SK-N-SH treated with all-trans-retinoic acid at 6 μM for 48 hours (cell line): ENCODE measurements around the gene SNX8.
"Not testable (repeated sequence)": the region's sequence is repeated elsewhere in the genome, so short reads cannot be mapped to it uniquely, and the experiment has no call there.

Experiments
- ATAC-seq: fragments of 200-7000 bp; cut with Tn5 transposase; 3 replicates; pipeline ENCODE4 v1.9.1; 2020; ENCODE audit warnings: mild to moderate bottlenecking, moderate library complexity
- ARNTL ChIP-seq: fragments of 450-650 bp; formaldehyde crosslinking; IDR thresholded peaks from 2 replicates; pipeline ENCODE4 v1.5.0; 2020; ENCODE audit warnings: low read depth, mild to moderate bottlenecking, moderate library complexity, borderline replicate concordance
- CSDC2 ChIP-seq: fragments of 250-450 bp; sonication (Bioruptor Pico); IDR thresholded peaks from 2 replicates; pipeline ENCODE4 v1.5.0; 2020; ENCODE audit warnings: mild to moderate bottlenecking, moderate library complexity
- ESRRG ChIP-seq: fragments of 250-450 bp; sonication (Bioruptor Pico); IDR thresholded peaks from 2 replicates; pipeline ENCODE4 v1.6.1; 2021; ENCODE audit warnings: mild to moderate bottlenecking
- ISL1 ChIP-seq: fragments of 250-450 bp; sonication (Bioruptor Pico); IDR thresholded peaks from 2 replicates; pipeline ENCODE4 v2.1.2; 2022; ENCODE audit warnings: mild to moderate bottlenecking, moderate library complexity
- OSR1 ChIP-seq: fragments of 250-450 bp; sonication (Bioruptor Pico); IDR thresholded peaks from 2 replicates; pipeline ENCODE4 v1.8.0; 2022; ENCODE audit warnings: moderate library complexity, mild to moderate bottlenecking, inconsistent platforms
- PPARA ChIP-seq: fragments of 250-450 bp; sonication (Bioruptor Pico); IDR thresholded peaks from 2 replicates; pipeline ENCODE4 v1.5.0; 2020; ENCODE audit warnings: mild to moderate bottlenecking, borderline replicate concordance
- RARB ChIP-seq: fragments of 250-450 bp; sonication (Bioruptor Pico); IDR thresholded peaks from 2 replicates; pipeline ENCODE4 v1.8.0; 2021; ENCODE audit warnings: mild to moderate bottlenecking, moderate library complexity
- SNAI2 ChIP-seq: fragments of 250-450 bp; sonication (Bioruptor Pico); IDR thresholded peaks from 2 replicates; pipeline ENCODE4 v1.5.0; 2020; ENCODE audit warnings: mild to moderate bottlenecking, moderate library complexity
- TCF4 ChIP-seq: fragments of 250-450 bp; sonication (Bioruptor Pico); IDR thresholded peaks from 2 replicates; pipeline ENCODE4 v1.8.0; 2021; ENCODE audit warnings: mild to moderate bottlenecking, moderate library complexity, borderline replicate concordance
- TOX ChIP-seq: fragments of 250-450 bp; sonication (Bioruptor Pico); IDR thresholded peaks from 2 replicates; pipeline ENCODE4 v1.8.0; 2021; ENCODE audit warnings: mild to moderate bottlenecking, moderate library complexity, borderline replicate concordance
- ZC3H10 ChIP-seq: fragments of 250-450 bp; sonication (Bioruptor Pico); IDR thresholded peaks from 2 replicates; pipeline ENCODE4 v1.5.1; 2021; ENCODE audit warnings: mild to moderate bottlenecking, moderate library complexity
- ZFP3 ChIP-seq: fragments of 250-450 bp; sonication (Bioruptor Pico); IDR thresholded peaks from 2 replicates; pipeline ENCODE4 v1.5.0; 2020; ENCODE audit warnings: mild to moderate bottlenecking, moderate library complexity
- ZFP30 ChIP-seq: fragments of 450-650 bp; formaldehyde crosslinking; IDR thresholded peaks from 2 replicates; pipeline ENCODE4 v1.5.0; 2022; ENCODE audit warnings: mild to moderate bottlenecking, moderate library complexity
- ZNF565 ChIP-seq: fragments of 450-650 bp; formaldehyde crosslinking; conservative IDR thresholded peaks from 2 replicates; pipeline ENCODE4 v1.5.0; 2020; ENCODE audit warnings: low read depth, mild to moderate bottlenecking, moderate library complexity
- ZNF70 ChIP-seq: fragments of 450-650 bp; formaldehyde crosslinking; IDR thresholded peaks from 2 replicates; pipeline ENCODE4 v1.5.0; 2020; ENCODE audit warnings: mild to moderate bottlenecking, moderate library complexity
- ZNF8 ChIP-seq: fragments of 450-650 bp; formaldehyde crosslinking; IDR thresholded peaks from 2 replicates; pipeline ENCODE4 v1.5.0; 2020; ENCODE audit warnings: mild to moderate bottlenecking, moderate library complexity
- TF ChIP-seq, protein P1 (sequence below): fragments of 250-450 bp; sonication (Bioruptor Pico); IDR thresholded peaks from 2 replicates; pipeline ENCODE4 v1.5.0; 2020; ENCODE audit warnings: mild to moderate bottlenecking, moderate library complexity
- TF ChIP-seq, protein P2 (sequence below): fragments of 250-450 bp; sonication (Bioruptor Pico); IDR thresholded peaks from 2 replicates; pipeline ENCODE4 v1.8.0; 2020; ENCODE audit warnings: mild to moderate bottlenecking, moderate library complexity, borderline replicate concordance
- TF ChIP-seq, protein P3 (sequence below): fragments of 250-450 bp; sonication (Bioruptor Pico); IDR thresholded peaks from 2 replicates; pipeline ENCODE4 v1.8.0; 2021; ENCODE audit warnings: low read depth, mild to moderate bottlenecking, moderate library complexity, borderline replicate concordance

SNX8 gene

DNA sequence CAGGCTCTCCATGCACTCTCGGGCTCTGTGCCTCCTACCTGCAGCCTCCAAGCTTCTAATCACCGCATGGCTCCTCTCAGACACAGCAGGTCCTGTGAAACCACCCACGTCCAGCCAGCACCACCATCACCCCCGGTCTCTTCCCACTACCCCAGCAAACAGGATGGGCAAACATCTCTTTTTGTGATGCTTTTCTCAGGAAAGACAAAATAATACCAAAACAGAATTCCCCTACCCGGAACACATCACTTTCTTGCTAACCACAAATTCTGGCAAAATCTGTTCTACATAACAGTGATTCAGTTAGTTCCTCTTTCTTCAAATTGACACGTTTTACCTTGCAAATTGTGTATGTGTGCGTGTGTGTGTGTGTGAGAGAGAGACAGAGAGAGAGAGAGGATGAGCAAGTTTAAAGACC lies 6.5 kb downstream of the SNX8 start (continued):
- TF ChIP-seq, protein P1, sequence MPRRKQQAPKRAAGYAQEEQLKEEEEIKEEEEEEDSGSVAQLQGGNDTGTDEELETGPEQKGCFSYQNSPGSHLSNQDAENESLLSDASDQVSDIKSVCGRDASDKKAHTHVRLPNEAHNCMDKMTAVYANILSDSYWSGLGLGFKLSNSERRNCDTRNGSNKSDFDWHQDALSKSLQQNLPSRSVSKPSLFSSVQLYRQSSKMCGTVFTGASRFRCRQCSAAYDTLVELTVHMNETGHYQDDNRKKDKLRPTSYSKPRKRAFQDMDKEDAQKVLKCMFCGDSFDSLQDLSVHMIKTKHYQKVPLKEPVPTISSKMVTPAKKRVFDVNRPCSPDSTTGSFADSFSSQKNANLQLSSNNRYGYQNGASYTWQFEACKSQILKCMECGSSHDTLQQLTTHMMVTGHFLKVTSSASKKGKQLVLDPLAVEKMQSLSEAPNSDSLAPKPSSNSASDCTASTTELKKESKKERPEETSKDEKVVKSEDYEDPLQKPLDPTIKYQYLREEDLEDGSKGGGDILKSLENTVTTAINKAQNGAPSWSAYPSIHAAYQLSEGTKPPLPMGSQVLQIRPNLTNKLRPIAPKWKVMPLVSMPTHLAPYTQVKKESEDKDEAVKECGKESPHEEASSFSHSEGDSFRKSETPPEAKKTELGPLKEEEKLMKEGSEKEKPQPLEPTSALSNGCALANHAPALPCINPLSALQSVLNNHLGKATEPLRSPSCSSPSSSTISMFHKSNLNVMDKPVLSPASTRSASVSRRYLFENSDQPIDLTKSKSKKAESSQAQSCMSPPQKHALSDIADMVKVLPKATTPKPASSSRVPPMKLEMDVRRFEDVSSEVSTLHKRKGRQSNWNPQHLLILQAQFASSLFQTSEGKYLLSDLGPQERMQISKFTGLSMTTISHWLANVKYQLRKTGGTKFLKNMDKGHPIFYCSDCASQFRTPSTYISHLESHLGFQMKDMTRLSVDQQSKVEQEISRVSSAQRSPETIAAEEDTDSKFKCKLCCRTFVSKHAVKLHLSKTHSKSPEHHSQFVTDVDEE (CRISPR knock-in tag) = no peak
- TF ChIP-seq ZNF8 (CRISPR knock-in tag) (no peak), ZNF70 (no peak), ISL1 (CRISPR knock-in tag) (no peak)
- TF ChIP-seq, all 23 proteins: peak for 0

DNA sequence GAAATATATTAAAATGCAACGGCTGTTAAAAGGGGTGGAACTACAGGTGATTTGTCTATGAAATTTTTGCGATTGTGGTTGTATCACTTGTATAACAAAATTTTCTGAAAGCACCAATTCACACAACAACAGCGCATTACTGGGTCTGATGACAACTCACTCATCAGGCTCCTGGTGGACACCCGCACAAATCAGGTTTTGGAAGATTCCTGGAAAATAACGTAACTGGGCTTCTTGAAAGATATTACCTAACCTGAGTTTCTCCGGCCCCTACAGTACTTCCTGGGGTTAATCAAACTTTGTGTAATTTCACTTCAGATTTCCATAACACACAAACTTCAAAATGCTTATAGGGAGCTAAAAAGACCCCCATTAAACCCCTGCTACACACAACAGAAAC lies 7.6 kb downstream of the SNX8 start:
- TF ChIP-seq ZNF70 (no peak), PPARA (no peak), ZFP3 (no peak), ISL1 (CRISPR knock-in tag) (no peak), ZFP30 (CRISPR knock-in tag) (no peak), ARNTL (CRISPR knock-in tag) (no peak), RARB (CRISPR knock-in tag) (no peak), OSR1 (no peak), ZNF565 (CRISPR knock-in tag) (no peak), ESRRG (CRISPR knock-in tag) (no peak), ZC3H10 (CRISPR knock-in tag) (no peak), TOX (CRISPR knock-in tag) (no peak), SNAI2 (no peak), TCF4 (CRISPR knock-in tag) (no peak), CSDC2 (CRISPR knock-in tag) (no peak)
- TF ChIP-seq, protein P2, sequence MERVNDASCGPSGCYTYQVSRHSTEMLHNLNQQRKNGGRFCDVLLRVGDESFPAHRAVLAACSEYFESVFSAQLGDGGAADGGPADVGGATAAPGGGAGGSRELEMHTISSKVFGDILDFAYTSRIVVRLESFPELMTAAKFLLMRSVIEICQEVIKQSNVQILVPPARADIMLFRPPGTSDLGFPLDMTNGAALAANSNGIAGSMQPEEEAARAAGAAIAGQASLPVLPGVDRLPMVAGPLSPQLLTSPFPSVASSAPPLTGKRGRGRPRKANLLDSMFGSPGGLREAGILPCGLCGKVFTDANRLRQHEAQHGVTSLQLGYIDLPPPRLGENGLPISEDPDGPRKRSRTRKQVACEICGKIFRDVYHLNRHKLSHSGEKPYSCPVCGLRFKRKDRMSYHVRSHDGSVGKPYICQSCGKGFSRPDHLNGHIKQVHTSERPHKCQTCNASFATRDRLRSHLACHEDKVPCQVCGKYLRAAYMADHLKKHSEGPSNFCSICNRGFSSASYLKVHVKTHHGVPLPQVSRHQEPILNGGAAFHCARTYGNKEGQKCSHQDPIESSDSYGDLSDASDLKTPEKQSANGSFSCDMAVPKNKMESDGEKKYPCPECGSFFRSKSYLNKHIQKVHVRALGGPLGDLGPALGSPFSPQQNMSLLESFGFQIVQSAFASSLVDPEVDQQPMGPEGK (CRISPR knock-in tag) = no peak
- TF ChIP-seq, protein P3, sequence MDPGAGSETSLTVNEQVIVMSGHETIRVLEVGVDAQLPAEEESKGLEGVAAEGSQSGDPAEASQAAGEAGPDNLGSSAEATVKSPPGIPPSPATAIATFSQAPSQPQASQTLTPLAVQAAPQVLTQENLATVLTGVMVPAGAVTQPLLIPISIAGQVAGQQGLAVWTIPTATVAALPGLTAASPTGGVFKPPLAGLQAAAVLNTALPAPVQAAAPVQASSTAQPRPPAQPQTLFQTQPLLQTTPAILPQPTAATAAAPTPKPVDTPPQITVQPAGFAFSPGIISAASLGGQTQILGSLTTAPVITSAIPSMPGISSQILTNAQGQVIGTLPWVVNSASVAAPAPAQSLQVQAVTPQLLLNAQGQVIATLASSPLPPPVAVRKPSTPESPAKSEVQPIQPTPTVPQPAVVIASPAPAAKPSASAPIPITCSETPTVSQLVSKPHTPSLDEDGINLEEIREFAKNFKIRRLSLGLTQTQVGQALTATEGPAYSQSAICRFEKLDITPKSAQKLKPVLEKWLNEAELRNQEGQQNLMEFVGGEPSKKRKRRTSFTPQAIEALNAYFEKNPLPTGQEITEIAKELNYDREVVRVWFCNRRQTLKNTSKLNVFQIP (CRISPR knock-in tag) = no peak
- TF ChIP-seq, protein P1 (CRISPR knock-in tag) = no peak
- ATAC-seq = no peak

DNA sequence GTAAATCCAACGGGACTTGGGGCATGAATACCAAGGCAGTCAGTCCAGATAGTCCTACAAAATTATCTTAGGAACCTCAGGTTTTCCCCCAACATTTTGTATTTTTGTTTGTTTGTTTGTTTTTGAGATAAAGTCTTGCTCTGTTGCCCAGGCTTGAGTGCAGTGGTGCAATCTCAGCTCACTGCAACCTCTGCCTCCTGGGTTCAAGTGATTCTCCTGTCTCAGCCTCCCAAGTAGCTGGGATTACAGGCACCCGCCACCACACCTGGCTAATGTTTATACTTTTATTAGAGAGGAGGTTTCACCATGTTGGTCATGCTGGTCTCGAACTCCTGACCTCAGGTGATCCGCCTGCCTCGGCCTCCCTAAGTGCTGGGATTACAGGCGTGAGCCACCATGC lies 9.0 kb downstream of the SNX8 start:
- not testable (repeated sequence) for ATAC-seq

DNA sequence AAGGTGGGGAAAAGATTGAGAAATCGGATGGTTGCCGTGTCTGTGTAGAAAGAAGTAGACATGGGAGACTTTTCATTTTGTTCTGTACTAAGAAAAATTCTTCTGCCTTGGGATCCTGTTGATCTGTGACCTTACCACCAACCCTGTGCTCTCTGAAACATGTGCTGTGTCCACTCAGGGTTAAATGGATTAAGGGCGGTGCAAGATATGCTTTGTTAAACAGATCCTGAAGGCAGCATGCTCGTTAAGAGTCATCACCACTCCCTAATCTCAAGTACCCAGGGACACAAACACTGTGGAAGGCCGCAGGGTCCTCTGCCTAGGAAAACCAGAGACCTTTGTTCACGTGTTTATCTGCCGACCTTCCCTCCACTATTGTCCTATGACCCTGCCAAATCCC lies 10.7 kb downstream of the SNX8 start:
- ATAC-seq = not testable (repeated sequence)

DNA sequence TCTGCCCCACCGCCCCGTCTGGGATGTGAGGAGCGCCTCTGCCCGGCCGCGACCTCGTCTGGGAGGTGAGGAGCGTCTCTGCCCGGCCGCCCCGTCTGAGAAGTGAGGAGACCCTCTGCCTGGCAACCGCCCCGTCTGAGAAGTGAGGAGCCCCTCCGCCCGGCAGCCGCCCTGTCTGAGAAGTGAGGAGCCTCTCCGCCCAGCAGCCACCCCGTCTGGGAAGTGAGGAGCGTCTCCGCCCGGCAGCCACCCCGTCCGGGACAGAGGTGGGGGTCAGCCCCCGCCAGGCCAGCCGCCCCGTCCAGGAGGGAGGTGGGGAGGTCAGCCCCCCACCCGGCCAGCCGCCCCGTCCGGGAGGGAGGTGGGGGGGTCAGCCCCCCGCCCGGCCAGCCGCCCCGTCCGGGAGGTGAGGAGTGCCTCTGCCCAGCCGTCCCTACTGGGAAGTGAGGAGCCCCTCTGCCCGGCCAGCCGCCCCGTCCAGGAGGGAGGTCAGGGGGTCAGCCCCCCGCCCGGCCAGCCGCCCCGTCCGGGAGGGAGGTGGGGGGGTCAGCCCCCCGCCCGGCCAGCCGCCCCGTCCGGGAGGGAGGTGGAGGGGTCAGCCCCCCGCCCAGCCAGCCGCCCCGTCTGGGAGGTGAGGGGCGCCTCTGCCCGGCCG lies 11.4 kb downstream of the SNX8 start:
- not testable (repeated sequence) for ATAC-seq
